NCI-H2107 treated with DMSO at 0.1 percent for 48 hours (cell line): ENCODE results near the gene RIPK3.

ENCODE experiments used
- DNase-seq: peaks from one replicate; lab custom pipeline; 2025; ENCODE audit not compliant: unreplicated experiment; lab: John Stamatoyannopoulos, UW

RIPK3 gene

DNA sequence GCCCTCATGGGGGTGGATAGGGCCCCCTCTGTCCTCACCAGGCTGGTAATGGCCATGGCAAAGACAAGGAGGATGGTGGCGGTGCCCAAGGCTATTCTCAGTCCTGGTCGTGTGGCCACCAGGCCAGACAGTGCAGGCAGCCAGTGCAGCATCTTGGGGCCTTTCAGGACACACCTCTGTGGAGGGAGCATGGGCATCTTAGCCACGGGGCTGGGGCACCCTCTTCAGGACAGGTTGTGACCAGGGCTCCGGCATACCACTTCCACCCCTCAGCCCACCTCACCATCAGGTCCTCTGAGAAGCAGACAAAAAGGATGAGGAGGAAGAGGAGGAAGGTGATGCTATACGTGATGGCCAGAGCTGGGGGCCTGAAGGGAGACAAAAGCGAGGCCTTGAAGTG lies 15.8 kb downstream of the RIPK3 start:
- no peak for DNase-seq

DNA sequence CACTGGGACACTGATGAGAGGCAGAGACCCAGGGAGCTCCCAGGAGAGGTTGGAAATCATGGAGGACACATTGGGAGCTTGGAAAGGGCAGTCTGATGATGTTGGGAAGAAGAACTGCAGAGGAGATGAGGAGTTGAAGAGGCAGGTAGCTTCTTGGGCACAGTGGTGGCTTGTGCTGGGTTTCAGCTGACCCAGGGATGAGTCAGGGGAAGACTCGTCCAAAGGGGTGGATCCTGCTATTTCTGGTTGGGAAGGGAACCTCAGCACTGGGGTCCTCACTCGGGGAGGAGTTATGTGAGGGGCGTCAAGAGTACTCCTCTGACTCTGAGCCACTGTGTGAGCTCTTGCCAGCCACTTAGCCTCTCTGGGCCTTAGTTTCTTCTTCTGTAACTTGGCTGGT lies 16.4 kb downstream of the RIPK3 start:
- DNase-seq = no peak

DNA sequence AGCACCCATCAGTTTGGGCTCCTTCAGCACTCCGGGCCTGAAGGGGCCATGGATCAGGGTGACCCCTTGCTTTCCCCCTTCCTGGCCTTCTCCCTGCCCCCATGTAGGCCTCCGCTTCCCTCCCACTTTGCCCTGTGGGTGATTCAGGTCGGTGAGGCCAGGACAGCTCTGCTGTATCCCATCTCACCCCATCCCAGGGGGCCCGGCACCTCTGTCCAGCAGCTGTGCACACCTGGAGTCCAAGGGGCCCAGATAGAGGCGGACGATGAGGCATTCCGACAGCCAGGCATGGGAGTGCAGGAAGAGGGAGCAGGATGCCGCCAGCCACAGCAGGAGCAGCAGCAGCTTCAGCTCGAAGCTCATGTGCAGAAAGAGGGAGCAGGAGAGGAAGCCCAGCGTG lies 17.1 kb downstream of the RIPK3 start:
- DNase-seq = no peak

DNA sequence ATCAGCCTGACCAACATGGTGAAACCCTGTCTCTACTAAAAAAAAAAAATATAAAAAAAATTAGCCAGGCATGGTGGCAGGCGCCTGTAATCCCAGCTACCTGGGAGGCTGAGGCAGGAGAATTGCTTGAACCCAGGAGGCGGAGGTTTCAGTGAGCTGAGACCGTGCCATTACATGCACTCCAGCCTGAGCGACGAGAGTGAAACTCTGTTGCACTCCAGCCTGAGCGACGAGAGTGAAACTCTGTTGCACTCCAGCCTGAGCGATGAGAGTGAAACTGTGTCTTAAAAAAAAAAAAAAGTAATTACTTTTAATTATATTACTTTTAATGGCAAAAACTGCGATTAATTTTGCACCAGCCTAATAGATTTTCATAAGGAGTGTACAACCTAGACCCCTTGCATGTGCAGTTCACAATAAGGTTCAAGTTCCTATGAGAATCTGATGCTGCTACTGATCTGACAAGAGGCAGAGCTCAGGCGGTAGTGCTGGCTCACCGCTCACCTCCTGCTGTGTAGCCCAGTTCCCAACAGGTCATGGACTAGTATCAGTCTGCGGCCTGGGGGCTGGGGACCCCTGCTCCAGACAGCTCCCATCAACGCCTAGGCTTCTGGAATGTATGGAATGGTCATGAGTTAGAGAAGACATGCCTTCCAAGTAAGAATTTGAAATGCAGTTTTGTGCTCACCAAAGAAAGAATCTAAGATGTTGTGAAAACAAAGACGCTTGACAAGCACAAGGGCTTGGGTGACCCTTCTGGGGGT lies 18.4 kb downstream of the RIPK3 start:
- no peak for DNase-seq

DNA sequence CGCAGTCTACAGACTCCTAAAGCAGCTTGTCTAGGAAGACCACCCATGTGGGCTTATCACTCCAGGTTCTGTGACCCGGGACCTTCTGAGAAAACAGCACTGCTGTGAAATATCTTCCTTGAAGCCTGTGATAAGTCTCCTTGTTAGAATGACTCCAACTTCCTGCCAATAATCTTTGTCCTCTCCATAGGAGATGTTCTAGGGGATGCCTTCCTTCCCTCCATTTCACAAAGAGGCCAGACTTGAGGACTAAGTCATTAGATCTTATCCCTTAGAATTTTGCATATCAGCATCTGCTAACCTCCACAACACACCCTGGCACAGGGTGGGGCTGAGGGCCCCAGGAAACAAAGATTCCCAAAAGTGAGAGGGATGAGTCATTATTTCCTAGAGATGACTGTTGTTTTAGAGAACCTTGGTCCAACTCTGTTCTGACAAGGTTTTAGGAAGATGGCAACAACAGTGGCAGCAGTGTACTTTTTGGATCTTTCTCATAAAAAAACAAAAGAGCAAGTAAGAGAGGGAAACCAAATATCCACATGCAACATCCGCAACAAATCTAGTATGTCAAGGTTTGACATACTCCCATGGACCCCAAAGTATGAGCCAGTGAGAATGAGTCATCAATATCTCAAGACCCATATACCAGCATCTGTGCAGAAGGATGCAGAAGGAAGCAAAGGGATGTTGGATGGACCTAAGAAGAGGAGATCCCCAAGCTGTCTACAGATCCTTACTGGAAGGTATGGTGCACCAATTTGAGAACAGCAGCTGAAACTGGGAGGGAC lies 22.5 kb downstream of the RIPK3 start:
- DNase-seq = no peak

DNA sequence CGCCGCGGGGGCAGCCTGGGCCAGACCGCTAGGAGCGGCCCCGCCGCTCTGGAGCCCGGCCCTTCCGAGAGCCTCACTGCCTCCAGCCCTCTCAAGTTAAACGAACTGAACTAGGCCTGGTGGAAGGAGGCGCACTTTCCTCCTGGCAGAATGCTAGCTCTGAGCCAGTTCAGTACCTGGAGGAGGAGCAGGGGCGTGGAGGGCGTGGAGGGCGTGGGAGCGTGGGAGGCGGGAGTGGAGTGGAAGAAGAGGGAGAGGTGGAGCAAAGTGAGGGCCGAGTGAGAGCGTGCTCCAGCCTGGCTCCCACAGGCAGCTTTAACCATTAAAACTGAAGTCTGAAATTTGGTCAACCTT lies 23.2 kb downstream of the RIPK3 start:
- DNase-seq = no peak

DNA sequence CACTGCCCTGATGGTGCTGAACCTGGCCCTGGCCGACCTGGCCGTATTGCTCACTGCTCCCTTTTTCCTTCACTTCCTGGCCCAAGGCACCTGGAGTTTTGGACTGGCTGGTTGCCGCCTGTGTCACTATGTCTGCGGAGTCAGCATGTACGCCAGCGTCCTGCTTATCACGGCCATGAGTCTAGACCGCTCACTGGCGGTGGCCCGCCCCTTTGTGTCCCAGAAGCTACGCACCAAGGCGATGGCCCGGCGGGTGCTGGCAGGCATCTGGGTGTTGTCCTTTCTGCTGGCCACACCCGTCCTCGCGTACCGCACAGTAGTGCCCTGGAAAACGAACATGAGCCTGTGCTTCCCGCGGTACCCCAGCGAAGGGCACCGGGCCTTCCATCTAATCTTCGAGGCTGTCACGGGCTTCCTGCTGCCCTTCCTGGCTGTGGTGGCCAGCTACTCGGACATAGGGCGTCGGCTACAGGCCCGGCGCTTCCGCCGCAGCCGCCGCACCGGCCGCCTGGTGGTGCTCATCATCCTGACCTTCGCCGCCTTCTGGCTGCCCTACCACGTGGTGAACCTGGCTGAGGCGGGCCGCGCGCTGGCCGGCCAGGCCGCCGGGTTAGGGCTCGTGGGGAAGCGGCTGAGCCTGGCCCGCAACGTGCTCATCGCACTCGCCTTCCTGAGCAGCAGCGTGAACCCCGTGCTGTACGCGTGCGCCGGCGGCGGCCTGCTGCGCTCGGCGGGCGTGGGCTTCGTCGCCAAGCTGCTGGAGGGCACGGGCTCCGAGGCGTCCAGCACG lies 23.8 kb downstream of the RIPK3 start:
- no peak for DNase-seq

DNA sequence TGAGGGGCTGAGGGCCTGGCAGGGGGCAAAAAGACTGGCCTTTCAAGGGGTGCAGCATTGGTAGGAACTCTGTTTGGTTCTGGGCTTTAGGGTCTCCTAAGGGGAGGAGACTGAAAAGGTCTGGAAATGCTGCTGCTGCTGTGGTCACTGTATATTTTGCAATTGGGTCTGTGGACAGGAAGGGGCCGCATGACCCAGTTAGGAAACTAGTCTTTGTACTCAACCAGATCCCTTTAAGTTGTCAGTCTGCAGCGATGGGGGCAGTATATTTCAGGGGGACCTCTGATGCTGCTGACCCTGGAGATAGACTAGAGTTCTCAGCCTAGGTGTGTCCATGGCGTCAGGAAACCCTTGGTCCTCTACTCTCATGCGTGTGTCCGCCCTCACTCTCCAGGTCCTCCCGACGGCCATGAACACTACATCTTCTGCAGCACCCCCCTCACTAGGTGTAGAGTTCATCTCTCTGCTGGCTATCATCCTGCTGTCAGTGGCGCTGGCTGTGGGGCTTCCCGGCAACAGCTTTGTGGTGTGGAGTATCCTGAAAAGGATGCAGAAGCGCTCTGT lies 24.5 kb downstream of the RIPK3 start:
- no peak for DNase-seq

DNA sequence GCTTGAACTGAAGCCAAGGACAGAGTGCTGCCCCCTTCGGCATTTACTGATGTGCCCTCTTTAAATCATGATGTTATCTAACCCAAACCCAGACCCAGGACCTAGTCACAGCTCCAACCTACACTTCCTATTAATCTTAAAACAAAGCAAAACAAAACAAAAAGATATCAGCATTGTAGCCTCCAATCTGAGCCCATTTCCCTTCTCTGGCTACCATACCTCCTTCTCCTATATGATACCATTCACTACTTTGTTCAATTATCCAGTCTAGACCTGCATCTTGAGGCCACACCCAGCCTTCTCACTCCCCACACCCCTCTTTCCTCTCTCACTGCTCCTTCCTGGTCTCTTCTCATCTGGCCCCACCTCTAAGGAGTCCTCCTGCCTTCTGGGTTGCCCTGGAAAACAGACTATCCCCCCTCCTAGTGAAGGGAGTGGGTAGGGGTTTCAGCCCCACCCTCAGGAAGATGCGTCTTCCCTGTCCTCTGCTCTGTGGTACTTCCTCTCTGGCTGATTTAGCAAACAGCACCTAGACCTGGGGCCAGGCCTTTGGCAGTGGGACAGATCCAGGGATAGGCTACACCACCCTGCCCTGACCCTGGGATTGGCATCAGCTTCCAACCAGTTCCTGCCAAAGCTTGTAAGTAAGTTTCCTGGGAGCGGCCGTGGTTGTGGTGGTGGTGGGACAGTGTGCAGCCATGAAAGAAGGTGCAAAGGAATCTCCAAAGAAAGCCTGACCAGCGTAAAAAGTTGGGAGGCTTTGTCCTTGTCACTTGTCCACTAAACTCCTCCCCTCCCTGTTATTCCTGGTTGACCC lies 25.2 kb downstream of the RIPK3 start:
- no peak for DNase-seq

DNA sequence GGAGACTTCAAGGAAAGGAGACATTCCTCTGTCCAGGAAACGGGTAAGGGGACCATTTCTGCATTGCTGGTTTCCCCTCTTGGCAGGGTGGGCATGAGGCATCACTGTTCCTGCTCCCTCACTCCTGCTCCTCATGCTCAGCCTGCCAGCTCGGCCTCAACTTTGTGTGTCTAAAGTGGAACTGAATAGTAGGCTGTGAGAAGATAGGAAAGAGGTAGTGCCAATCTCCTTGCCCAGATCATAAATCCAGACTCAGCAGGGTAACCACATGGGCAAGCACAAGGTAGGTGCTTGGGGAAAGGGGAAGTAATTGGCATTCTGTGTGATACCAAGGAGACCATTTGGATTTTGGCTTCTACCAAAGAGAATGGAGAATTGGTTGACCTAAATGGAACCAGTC lies 25.9 kb downstream of the RIPK3 start:
- DNase-seq = no peak

DNA sequence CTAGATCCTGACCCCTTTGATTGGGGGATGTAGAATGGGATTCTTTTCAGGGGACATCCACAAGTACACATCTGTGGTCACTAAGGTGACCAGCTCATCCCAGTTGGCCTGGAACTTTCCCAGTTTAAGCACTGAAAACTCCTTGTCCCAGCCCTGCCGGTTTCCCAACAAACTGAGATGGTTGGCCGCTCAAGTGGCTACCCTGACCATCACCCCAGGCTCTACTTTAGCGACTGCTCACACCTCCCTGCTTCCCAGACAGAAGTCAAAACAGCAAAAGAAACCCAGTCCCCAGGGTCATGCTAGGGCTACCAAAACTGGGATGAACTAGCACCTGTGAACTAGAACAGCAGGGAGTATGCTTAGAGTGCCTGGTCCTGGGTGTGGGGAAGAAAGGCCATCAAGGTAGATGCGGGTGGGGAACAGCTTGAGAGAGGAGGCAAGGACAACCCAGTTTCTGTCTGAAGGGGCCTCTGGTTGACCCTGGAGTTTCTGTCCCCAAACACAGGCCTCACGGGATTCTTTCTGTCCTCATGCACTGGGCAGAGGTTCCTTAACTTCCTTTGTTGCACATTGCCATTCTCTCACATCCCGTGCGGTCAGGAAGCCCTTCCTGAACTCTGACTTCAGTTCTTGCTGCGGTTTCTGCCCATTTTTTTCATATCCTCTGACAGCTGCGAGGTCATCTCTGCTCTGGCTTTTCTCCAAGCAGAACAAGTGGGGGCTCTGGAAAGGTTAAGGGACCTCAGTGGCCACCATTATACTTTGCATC lies 26.9 kb downstream of the RIPK3 start:
- DNase-seq = no peak

DNA sequence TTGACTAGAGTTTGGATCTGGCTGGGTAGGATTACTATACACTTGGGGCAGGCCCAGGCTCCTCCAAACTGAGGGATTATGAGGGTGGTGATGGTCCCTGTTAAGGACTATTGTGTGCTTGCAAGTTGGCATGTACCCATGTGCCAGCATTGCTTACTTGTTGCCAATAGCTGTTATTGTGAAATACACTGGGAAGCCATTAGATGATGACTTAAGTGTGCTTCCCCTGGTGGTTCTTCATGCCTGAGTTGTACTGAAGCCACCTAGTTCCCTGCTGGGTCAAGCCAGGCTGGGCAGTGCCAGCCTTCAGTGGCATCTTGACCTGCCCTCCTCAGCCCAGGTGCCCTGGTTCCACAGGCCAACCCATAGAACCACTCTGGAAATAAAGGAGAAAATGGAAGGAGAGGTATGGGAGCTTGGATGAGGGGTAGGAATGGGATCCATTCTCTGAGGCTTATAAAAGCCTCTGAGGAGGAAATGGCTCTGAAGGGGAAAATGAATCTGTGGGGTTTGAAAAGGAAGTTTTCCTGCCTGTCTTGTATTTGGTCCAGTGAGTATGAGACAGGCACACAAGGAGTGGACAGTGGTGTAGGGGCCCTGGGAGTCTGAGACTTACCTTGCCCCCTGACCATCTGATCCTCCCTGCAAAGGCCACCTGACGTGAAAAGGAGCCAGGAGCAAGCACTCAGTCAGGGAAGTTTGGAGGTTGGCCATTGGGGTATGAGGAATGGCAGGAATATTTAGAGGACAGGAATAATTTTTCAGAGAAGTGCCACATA lies 27.8 kb downstream of the RIPK3 start:
- no peak for DNase-seq

DNA sequence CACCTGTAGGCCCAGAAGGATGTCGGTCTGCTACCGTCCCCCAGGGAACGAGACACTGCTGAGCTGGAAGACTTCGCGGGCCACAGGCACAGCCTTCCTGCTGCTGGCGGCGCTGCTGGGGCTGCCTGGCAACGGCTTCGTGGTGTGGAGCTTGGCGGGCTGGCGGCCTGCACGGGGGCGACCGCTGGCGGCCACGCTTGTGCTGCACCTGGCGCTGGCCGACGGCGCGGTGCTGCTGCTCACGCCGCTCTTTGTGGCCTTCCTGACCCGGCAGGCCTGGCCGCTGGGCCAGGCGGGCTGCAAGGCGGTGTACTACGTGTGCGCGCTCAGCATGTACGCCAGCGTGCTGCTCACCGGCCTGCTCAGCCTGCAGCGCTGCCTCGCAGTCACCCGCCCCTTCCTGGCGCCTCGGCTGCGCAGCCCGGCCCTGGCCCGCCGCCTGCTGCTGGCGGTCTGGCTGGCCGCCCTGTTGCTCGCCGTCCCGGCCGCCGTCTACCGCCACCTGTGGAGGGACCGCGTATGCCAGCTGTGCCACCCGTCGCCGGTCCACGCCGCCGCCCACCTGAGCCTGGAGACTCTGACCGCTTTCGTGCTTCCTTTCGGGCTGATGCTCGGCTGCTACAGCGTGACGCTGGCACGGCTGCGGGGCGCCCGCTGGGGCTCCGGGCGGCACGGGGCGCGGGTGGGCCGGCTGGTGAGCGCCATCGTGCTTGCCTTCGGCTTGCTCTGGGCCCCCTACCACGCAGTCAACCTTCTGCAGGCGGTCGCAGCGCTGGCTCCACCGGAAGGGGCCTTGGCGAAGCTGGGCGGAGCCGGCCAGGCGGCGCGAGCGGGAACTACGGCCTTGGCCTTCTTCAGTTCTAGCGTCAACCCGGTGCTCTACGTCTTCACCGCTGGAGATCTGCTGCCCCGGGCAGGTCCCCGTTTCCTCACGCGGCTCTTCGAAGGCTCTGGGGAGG lies 28.9 kb downstream of the RIPK3 start, which contains the start of gene LTB4R:
LTB4R (plus strand) TSS at position 857 of the 959 bp plus-strand sequence. CDS start 4,150 bp downstream, outside the sequence.
- DNase-seq = peak; percentile 76

DNA sequence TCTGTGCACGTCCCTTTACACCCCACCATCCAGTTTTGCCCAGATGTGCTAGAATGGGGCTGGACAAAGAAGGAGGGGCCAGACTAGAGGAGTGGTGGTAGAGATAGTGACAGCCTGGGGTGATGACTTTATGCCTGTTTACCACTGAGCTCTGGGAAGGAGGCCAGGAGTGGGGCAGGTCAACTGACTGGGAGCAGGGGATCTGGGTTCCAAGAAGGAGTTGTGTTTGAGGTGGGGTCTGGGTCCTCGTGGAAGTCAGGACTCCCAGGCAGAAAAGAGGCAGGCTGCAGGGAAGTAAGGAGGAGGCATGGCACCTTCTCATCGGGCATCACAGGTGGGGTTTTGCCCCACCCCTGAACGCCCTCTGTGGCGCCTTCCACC lies 29.5 kb downstream of the RIPK3 start:
- DNase-seq = no peak

DNA sequence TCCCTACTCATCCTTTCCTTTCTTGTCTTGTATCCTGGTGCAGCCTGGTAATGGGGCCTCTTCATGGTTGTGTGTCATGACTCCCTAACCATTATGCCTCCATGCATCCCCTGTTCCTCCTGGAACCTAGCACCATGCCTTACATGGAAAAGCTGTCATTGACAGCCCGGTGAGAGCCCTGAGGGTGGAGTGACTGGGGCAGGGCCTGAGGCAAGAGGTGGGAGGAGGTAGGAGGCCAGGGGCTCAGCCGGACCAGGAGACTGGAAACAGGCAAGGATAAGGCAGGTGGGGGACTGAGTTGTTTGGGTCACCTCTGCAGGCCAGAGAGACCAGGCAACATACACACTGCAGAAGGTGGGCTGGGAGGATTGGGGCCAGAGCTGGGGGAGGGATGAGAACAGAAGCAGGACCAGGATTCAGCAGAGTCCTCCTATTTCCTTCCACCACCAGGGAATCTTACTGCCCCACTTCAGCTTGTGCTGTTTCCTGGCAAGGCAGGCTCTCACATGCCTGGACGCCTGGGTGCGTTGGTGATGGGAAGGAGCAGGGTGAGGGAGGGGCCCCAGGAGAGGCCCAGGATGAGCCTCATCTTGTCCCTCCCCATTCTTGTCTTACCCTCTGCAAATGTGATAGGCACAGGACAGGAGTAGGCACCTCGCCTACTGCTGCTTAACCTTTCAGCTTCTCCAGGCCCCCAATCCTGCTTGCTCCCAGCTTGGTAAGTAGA lies 30.1 kb downstream of the RIPK3 start, which contains the start of gene LTB4R2:
LTB4R2 (plus strand) TSS at position 603 of the 727 bp plus-strand sequence. CDS start 525 bp downstream, outside the sequence.
- DNase-seq = no peak

DNA sequence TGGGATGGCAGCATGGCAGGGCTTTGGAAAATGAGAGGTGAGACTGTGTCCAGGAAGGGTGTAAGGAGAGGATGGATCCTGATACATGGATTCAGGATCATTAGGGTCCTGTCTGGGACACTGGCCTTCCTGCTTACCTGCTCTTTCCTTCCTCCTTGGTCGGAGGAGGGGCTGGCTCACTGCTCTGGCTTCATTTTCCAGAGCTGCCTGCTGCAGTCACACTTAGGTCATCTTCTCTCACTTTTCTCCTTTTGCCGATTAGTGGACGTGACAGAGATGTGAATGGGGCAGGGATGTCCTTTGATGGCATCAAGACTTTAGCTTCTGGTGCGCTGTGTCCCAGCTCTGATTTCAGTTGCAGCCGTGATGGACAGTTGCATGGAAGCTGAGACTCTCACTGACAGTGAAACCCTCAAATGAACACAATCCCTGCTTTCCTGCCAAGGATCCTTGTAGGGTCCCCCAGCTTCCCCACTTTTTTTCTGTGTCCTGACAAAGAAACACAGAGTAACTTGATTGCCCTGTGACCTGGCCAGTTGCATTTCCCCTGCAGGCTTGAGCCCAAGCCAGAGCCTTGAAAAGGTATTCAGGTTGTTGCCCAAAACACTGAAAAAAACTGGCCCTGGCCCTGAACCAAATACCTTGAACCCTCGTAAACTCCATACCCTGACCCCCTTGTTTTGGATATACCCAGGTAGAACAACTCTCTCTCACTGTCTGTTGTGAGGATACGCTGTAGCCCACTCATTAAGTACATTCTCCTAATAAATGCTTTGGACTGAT lies 31.3 kb downstream of the RIPK3 start:
- DNase-seq = no peak
